Measurements from ENCODE around the gene DIS3L2.
"Not testable (repeated sequence)": the region's sequence is repeated elsewhere in the genome, so short reads cannot be mapped to it uniquely, and the experiment has no call there.

The DIS3L2 gene

DNA sequence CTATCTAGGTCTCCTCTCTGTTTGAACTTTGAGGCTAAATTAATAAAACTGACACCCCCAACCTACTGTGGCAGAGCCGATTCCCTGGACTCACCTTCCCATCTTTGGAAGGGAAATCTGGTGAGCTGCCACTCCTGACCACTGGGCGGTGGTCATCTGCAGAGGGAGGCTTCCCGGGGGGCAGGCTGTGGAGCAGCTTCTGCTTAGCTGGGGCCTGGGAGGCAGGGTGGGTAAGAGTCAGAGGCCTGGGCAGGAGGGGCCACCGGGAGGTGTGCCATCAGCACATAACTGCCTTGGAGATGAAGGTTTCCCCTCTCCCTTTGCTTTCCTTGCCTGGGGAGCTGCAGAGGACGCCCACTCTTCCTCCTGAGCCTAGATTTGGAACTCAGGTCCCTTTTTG lies 33.0 kb upstream of the DIS3L2 start:
- DNase-seq, result no peak

DNA sequence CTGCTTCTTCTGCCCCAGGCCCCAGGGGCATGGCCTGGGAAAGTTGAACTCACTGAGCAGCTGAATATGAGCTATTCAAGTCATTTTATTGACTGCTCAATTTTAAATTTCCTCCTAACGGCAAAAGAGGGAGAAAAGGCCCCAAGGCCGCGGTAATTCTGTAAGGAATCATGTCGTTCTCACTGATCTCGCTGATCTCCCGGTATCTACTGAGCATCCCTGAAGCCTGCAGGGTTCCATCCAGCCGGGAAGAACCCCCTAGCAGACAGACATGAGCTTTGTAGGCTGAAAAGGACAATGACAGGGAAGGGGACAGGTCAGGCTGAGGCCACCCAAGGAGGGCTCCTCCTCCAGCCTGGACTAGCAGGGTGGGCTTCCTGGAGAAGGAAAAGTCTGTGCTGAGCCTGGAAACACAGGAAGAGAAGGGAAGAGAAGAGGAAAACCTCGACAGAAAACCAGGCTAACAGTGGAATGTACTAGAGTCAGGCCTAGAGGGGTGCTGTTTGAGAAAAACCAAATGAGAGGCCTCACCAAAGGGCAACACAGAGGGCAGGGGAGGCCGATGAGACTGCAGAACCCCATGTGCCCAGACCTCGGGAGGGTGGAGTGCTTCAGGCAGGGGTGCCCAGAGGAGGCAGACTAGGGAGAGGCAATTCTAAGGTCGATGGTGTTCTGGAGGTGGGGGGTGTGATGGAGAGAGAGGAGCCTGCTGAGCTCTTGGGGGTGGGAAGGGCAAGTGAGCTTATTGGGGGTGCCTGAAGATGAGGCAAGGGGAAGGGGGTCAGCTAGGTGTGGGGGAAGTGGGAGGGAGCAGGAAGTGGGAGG lies 32.4 kb upstream of the DIS3L2 start:
- DNase-seq, result no peak

DNA sequence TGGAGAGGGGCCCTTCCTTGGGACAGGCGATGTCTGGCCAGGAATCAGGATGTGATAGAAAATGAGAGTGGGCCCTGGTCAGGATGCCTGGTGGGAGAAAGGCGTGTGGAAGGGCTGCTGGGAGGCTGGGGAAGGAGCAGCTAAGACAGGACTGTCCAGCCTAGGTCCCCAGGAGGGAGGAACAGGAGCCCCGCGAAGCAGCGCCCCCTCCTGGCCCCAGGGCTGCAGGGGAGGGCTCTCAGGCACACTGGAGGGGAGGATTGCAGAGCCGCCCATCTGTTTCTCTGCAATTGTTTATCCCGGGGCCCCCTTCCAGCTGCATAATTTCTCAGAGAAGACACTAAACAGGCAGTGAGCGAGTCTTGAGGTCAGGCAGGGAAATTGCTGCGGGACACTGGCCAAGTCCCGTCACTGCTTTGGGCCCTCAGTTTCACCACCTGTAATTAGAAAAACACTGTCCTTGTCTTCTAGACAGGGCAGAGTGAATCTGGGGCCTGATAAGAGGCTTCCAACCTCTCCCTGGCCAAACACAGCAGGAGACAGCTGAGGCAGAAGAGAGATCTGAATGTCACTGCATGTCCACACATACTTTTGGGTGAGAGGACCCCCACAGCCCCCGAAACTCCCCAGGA lies 31.4 kb upstream of the DIS3L2 start:
- no peak for DNase-seq

DNA sequence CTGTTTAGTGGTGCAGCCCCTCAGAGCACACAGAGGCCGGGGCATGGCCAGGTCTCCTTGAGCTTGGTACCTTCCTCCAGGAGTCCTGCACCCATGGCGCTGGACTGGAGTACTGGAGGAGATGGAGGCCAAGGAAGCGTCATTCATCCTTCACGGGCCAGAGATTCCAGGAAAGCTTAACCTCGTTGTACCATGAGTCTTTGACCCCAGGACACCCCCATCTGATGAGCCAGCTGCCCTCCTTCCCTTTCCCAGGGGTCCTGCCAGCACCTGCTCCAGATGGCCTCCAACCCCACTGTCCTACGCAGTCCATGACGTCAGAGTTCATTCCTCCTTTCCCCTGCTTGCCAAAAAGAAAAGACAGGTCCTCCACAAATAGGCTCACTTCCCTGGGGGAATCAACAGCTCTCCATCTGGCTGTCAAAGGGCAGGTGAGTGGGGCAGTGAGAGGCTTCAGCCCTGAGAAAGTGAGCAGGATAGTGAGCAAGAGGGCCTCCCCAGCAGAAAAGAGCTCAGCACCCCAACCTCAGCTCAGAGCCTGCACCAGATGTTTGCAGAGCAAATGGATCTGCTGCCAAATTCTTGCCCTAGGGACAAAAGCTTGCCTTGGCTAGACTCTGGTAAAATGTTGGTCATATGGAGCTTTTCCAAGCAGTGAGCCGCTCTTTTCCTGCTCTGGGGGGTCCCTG lies 30.8 kb upstream of the DIS3L2 start:
- no peak for DNase-seq

DNA sequence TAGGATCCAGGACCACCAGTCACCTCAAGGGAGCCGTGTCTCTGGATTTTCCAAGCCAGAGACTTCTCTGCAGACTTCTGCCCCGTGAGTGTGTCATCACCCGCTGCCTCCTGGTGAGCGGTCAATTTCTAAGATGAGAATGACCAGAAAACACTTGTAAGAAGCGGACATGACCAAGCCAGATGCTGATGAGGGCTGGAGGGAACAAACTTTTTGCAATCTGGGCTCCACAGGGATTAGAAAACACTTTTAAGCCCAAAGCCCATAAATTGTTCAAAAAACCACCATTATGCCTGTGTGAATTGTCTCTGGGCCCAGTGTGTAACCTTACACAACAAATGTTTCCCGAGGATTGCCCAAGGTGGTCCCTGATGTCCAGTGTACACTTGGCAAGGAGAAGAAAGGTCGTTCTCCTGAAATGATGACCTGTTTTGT lies 30.0 kb upstream of the DIS3L2 start:
- DNase-seq, result no peak

DNA sequence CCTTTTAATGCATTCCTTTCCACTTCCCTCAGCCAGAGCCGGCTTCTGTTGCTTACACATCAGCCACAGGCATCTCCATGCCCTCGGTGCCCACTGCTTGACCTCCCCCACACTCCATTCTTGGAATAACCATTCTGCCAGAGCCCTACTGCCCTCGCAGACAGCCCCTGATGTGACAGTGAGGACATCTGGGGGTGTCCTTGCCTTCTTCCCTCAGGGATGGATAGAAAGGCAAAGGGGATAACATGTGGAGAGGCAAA lies 28.9 kb upstream of the DIS3L2 start:
- DNase-seq, result no peak

DNA sequence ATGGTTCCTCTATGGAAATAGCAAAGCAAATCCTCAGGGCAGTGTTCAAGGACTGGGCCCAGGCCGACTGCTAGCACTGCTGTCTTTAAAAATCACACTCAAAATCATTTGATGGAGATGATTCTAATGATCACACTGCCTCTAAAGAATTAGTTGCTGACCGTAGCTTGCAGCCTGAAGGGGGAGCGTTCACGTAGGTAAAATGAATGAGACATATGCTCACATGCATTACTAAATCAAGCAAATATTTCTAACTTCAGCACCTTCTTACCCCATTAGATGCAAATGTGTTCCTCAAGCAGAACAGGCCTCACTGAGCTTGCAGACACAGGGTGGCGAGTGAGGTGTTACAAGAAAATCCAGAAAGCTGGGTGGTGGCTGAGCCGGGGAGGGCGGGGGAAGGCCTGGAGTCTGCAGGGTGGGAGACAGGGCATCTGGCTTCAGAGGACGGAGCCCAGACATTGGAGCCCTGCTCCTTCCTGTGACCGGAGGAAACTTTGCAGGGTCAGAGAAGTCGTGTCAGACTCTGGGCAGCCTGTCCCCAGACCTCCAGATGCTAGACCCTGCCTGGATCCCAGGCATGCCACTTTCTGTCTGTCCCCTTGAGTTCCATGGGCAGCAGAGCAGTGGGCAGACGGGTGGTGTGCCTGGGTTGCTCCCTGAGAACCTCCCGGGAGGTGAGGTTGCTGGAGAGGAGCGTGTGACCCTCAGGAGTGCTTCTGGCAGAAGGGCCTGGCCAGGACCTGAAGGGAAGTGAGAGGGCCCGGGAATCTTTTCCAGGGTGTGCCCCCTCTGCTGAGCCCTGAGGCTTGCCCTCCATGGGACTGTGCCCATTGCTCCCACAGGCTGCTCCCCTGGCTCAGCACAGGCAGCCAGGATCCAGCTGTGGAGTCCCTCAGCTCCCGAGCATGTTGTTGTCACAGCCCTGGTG lies 28.3 kb upstream of the DIS3L2 start:
- DNase-seq, result no peak

DNA sequence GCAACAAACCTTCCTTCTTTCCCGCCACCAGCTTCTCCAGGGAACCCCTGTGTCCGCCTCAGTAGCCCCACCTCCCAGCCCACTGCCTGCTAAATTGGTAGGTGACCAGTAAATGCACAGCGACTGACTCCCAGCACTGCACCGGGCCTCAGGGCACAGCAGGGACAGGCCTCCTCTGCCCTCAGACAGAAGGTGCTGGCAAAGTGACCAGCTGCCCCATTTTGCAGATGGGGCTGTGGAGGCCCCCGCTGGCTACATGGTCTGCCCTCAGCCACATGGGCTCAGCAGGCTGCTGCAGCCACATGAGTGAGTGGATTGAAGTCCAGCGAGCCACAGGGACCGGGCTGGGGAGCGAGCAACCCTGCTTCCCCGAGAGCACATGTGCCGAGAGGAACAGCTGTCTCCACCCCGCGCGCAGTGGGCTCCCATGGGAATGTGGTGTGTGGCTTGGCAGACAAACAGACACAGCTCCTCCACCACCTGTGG lies 27.6 kb upstream of the DIS3L2 start:
- no peak for DNase-seq

DNA sequence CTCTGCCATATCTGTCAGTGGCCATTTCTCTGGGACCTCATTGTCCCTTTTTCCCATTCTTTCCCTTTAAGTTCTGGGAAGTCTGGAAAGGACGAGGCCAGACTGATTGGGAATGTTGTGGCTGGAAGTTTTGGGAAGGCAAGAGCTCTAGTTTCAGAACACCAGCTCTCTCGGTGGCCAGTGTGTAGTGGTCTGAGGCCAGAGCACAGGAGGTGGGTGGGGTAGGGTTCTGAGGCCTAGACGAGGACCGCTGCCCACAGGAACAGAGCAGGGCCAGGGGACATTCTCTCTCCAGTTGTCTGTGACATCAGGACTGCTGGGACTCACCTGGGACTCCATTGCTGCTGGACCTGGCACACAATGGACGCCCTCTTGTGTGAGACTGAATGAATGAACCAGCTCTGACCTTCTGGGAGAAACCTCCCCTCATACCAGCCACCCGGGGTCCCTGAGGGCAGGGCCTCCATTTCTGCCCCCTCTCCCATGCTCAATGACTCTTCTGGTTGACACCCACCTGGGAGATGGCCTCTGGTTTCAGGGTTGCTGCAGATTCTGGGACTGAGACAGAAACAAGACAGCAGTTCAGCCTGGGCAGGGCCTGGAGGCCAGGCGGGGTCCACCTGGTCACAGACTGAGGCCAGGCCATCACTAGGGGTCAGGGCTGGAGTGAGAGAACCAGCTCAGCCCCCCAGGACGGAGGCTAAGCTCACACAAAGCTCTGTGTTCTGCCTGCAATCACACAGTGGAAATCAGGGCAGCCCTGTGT lies 26.9 kb upstream of the DIS3L2 start:
- DNase-seq, result no peak

DNA sequence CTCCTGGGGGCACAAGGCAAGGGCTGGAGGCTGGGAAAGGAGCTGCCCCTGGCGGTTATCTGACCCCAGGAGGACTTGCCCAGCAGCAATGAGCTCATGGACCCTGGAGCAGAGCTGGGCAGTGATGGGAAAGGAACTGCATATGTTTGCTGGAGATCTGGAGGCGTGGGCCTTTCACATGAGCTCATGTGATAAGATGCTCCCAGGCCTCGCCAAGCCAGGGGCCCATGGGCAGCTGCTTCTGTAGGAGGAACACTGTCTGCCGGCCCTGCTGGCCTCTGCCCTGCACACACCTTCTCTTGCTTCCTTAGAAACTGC lies 26.3 kb upstream of the DIS3L2 start:
- DNase-seq, result no peak

DNA sequence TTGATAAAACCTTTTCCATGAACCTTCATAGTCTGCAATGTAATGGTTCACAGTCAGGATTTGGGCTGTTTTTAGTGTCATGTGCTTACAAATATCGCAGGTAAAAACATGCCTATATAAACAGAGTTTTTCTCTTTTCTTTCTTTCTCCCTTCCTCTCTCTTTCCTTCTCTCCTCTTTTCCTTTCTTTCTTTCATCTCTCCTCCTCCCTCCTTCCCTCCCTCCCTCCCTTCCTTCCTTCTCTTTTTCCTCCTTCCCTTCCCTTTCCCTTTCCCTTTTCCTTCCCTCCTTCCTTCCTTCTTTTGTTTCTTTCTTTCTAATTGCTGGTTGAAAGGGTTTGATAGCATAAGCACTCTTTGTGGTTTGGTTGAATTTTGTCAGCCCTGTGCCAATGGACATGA lies 25.7 kb upstream of the DIS3L2 start:
- no peak for DNase-seq

DNA sequence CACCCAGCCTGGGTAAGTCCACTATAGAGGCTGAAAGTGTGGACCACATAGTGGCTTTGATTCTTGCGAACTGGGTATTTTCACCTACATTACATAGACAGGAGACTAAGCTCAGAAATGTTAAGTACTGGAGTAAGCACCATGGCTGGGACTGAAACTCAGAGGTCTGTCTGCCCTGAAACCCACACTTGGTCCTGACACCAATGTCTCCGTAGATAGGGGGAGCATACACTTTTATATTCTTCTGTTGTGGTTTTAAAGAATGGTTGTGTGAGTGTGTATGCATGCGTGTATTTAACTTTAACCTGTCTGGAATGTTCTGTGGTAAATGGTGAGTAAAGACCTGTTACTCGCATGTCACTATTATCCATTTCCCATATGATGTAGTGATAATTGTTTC lies 25.0 kb upstream of the DIS3L2 start:
- DNase-seq, result no peak

DNA sequence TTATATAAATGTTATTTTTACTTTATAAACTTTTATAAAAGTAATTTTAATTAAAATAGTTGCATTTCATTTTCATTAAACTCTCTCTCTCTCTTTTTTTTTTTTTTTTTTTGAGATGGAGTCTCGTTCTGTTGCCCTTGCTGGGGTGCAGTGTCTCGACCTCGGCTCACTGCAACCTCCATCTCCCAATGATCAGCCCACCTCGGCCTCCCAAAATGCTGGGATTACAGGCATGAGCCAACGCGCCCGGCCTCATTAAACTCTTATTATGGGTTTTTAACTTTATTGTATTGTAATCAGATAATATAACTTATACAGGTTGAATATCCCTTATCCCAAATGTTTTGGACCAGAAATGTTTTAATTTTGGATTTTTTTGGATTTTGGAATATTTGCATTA lies 24.5 kb upstream of the DIS3L2 start:
- DNase-seq, result no peak

DNA sequence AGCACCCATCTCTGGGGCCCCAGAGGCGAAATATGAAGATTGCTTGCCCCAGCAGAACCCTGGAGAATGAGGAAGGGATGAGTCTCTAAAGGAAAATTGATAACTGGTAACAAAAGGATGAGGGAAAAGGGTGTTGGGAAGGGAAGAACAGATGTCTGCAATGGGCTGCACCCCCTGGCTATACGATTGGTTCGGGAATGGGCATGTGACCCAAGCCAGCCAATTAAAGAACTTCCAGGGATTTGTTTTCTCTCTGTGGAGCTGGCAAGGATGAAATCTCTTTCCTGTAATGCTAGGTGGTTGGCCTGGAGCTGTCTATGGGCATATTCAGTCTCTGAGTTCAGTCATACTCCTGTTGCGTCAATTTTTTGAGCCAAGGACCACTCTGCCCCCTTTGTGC lies 22.5 kb upstream of the DIS3L2 start:
- DNase-seq, result no peak

DNA sequence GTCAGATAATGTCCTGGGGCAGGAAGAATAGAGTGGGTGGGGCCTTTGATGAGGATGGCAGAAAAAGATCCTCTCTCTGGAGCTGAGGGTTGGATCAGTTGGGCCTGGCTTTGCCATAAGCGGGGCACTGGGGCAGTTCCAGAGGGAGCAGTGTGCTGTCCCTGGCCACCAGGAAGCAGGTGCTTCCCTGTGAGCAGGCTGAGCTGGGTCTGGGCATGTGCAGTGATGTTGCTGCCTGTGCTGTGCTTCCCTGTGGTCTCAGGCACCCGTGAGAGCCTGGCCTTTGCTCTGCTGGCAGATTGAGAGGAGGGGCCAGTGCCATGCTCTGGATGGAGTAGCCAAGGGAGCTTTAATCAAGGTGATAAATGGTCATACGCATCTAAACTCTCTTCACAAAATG lies 20.7 kb upstream of the DIS3L2 start:
- no peak for DNase-seq

DNA sequence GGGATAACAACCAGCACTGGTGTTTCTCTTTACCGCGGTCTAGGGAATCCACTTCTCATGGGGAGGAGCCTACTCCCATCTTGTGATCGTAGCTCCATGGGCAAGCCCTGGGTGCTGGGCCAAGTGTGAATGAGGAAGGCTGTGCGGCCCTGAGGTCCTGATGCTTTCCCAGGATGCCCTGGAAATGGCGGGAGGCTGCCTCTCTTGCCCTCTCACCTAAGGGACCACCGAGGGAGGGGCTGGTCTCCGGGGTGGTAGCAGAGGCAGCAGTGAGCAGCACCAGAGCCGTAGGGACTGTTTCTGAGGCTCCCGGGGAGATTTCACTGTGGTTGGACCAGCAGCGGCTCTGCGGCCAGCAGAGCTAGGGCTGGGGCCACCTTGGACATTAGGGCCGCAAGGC lies 19.8 kb upstream of the DIS3L2 start:
- DNase-seq, result no peak

DNA sequence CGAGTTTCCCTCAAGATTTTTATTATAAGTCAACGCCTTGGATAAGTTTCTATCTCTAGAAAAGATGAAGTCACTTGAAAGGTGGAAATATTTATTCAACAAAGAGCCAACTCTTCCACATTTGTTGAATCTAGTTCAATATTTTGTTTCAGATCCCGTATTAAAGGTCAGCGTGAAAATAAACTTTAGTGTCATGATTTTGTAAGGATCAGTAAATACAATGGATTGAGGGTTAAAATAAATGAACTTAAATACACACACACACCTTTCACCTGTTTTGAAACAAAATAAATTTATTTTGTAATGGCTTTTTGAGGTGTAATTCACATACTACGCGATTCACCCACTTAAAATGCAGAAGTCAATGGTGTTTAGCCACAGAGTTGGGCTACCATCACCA lies 19.3 kb upstream of the DIS3L2 start:
- DNase-seq, result no peak

DNA sequence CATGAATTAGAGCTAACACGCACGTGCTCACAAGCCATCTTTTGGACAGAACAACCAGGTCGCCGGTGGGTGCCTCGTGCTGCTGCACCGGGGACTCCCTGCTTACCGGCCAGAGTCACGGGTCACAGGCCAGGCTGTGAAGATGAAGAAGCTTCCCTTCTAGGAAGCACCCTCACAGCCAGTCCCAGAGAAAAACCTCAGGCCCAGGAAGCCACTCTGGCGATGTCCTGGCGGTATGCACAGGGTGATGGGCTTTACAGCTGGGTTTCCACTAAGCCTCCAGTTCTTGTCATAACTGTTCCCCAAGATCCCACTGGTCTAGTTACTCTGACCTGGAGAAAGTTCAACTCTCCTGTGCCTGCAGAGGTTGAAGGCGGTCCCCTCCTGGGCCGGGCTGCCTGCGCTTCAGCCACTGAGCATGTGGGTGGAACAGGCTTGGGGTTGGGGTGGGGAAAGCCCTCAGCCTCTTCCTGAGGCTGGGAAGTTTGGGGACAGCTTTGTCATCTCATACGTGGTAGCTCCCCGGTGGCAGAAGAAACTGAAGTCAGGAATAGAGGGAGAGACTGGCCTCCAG lies 15.2 kb upstream of the DIS3L2 start:
- DNase-seq, result no peak

DNA sequence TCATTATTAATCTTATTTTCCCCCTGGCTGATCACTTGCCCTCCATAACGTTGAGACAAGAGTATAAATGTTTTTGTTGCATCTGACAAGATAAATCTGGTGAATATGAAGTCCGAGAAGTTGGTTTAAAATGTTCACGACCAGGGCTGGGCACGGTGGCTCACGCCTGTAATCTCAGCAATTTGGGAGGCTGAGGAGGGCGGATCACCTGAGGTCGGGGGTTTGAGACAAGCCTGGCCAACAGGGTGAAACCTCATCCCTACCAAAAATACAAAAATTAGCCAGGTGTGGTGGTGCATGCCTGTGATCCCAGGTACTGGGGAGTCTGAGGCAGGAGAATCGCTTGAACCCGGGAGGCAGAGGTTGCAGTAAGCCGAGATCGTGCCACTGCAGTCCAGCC lies 14.4 kb upstream of the DIS3L2 start:
- DNase-seq, result not testable (repeated sequence)

DNA sequence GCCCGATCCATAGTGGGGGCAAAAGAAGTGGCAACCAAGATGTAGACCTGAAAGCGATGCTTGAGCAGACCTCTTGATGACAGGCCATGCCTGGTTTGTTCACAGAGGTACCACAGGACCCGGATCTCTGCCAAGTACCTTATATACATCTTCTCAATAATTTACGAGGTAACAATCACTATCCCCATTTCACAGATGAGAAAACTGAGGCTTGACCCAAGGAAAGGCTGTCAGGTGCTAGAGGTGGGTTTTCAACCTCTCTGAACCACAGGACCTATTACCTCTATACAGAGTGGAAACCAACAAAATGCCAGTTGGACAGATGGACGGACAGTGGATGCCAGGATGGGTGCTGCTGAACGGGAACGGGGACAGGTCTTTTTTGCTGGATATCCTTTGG lies 13.8 kb upstream of the DIS3L2 start:
- DNase-seq, result no peak

Measured in hypothalamus (tissue), 51 donors.